ENCODE results near the gene PRR20G. TPM values are rescaled to one million over a fixed set of nuclear protein-coding genes. Genes with fewer than 3 reads are reported as not detected.

The PRR20G gene
- total RNA-seq, 1 donor from 2014 or later = not detected

Other genes starting within 250 kb of the PRR20G start
- gene PRR23E, start 94.9 kb downstream of the PRR20G start, total RNA-seq = not detected in 2 replicates